HepG2 (cell line): ENCODE data around the gene KCTD13. TPM values are rescaled to one million over a fixed set of nuclear protein-coding genes. Genes with fewer than 3 reads are reported as not detected.

ENCODE experiments used
- FOXO1 ChIP-seq: sonication (generic); formaldehyde crosslinking; IDR thresholded peaks from 2 replicates; pipeline ENCODE4 v1.4.0; 2020; ENCODE audit warnings: missing genetic modification reagents
- GATAD2A ChIP-seq: IDR thresholded peaks from 2 replicates; pipeline ENCODE4 v1.6.1; 2016
- GLI4 ChIP-seq: sonication (generic); formaldehyde crosslinking; IDR thresholded peaks from 2 replicates; pipeline ENCODE4 v1.5.1; 2020; ENCODE audit warnings: missing genetic modification reagents, mild to moderate bottlenecking, moderate library complexity, borderline replicate concordance
- HDAC1 ChIP-seq: sonication (generic); formaldehyde crosslinking; IDR thresholded peaks from 2 replicates; pipeline ENCODE4 v1.5.1; 2020; ENCODE audit warnings: mild to moderate bottlenecking, missing genetic modification reagents
- KLF16 ChIP-seq, 2 experiments: sonication (generic) in 1 of 2; formaldehyde crosslinking in 1 of 2; IDR thresholded peaks; 2 replicates each; pipeline versions ENCODE4 v1.6.1 to v1.8.0; 2016 to 2023; ENCODE audit warnings: missing genetic modification reagents in 2 of 2, missing compliant biosample characterization in 1 of 2
- NFAT5 ChIP-seq: sonication (generic); formaldehyde crosslinking; IDR thresholded peaks from 2 replicates; pipeline ENCODE4 v1.4.0; 2020; ENCODE audit warnings: missing genetic modification reagents
- NRL ChIP-seq: sonication (generic); formaldehyde crosslinking; IDR thresholded peaks from 2 replicates; pipeline ENCODE4 v1.5.0; 2020; ENCODE audit warnings: missing genetic modification reagents, mild to moderate bottlenecking, moderate library complexity, borderline replicate concordance
- SIX1 ChIP-seq: sonication (generic); formaldehyde crosslinking; IDR thresholded peaks from 2 replicates; pipeline ENCODE4 v1.4.0; 2020; ENCODE audit warnings: missing genetic modification reagents, borderline replicate concordance
- TBP ChIP-seq: sonication (generic); formaldehyde crosslinking; IDR thresholded peaks from 2 replicates; pipeline ENCODE4 v1.5.0; 2020; ENCODE audit warnings: missing genetic modification reagents
- TFDP2 ChIP-seq: sonication (generic); formaldehyde crosslinking; IDR thresholded peaks from 2 replicates; pipeline ENCODE4 v1.4.0; 2020; ENCODE audit warnings: missing genetic modification reagents
- ZNF18 ChIP-seq: sonication (generic); formaldehyde crosslinking; IDR thresholded peaks from 2 replicates; pipeline ENCODE4 v1.8.0; 2022; ENCODE audit warnings: mild to moderate bottlenecking, missing genetic modification reagents; ENCODE audit not compliant: insufficient replicate concordance
- ZNF24 ChIP-seq: fragments of 450-650 bp; IDR thresholded peaks from 2 replicates; pipeline ENCODE4 v1.6.1; 2017; ENCODE audit warnings: antibody characterized with exemption, mild to moderate bottlenecking
- ZNF256 ChIP-seq: sonication (generic); formaldehyde crosslinking; conservative IDR thresholded peaks from 2 replicates; pipeline ENCODE4 v1.4.0; 2020; ENCODE audit warnings: missing genetic modification reagents
- ZNF619 ChIP-seq: sonication (generic); formaldehyde crosslinking; IDR thresholded peaks from 2 replicates; pipeline ENCODE4 v1.4.0; 2020; ENCODE audit warnings: mild to moderate bottlenecking, missing genetic modification reagents
- ZNF790 ChIP-seq: sonication (generic); formaldehyde crosslinking; IDR thresholded peaks from 2 replicates; pipeline ENCODE4 v1.8.0; 2022; ENCODE audit warnings: missing genetic modification reagents, mild to moderate bottlenecking, borderline replicate concordance
- polyA plus RNA-seq, 8 experiments: library from polyadenylated mRNA; depleted of rRNA in 3 of 8; stranded (reverse) in 7 of 8; unstranded in 1 of 8; fragments of >200 nt; fragmentation: Illumina TruSeq in 4 of 8; extraction: Trizol in 4 of 8; gene quantifications; 2 replicates each; pipeline versions ENCODE4 v1.2.1 to v1.2.3, GENCODE V29; 2011 to 2016; ENCODE audit warnings: low read depth in 4 of 8, missing spikeins in 1 of 8, mixed read lengths in 1 of 8; ENCODE audit not compliant: insufficient read depth in 1 of 8
- total RNA-seq, 5 experiments: library from RNA; depleted of rRNA; stranded (reverse); fragments of >200 nt; fragmentation: Illumina TruSeq; extraction: Trizol; gene quantifications; 2 replicates each; pipeline ENCODE4 v1.2.3, GENCODE V29; 2016; ENCODE audit warnings: low read depth in 1 of 5

KCTD13 gene
- total and polyA plus RNA-seq, 2 of the 13 experiments (the other 11 are each of a cell fraction or from before 2014, with no cell fraction given) = 6.3 to 14.7 TPM

GRCh38 chr16:29973384-29974246, 47.6 kb upstream of the KCTD13 start, which contains the start of gene TAOK2 (continued):
- peak; percentile 76 for TF ChIP-seq NFAT5 (CRISPR knock-in tag)
- TF ChIP-seq ZNF24 = no peak
- no peak; the same call in 1 of the 2 replicates for TF ChIP-seq FOXO1 (CRISPR knock-in tag)
- TF ChIP-seq KLF16 (CRISPR knock-in tag; IDR thresholded peaks at IDR 0.05) = peak in 1 of 2 experiments; percentile 89; a peak in 2 of 4 replicates
- TF ChIP-seq SIX1 (CRISPR knock-in tag) = no peak; the same call in 1 of the 2 replicates
- TF ChIP-seq GATAD2A (CRISPR knock-in tag) = no peak
- peak; percentile 78; the same call in 1 of the 2 replicates for TF ChIP-seq HDAC1 (CRISPR knock-in tag)
- TF ChIP-seq TBP (CRISPR knock-in tag) = no peak
- no peak for TF ChIP-seq ZNF619 (CRISPR knock-in tag)
- no peak; the same call in 1 of the 2 replicates for TF ChIP-seq GLI4 (CRISPR knock-in tag)
- TF ChIP-seq TFDP2 = peak; percentile 99
- peak; percentile 89 for TF ChIP-seq ZNF256 (CRISPR knock-in tag)
- TF ChIP-seq NRL (CRISPR knock-in tag) = peak; percentile 85
- TF ChIP-seq ZNF18 (CRISPR knock-in tag) = peak; percentile 83
- peak; percentile 80; the same call in 1 of the 2 replicates for TF ChIP-seq ZNF790 (CRISPR knock-in tag)
